Upper lobe of left lung (tissue), 6 donors: Measurements from ENCODE around the gene ZEB1. TPM values are rescaled to one million over a fixed set of nuclear protein-coding genes. Genes with fewer than 3 reads are reported as not detected.

ENCODE experiments used
- ATAC-seq, 2 donors: fragments of 200-7000 bp; cut with Tn5 transposase; one replicate each; pipeline ENCODE4 v1.9.1; 2022; ENCODE audit warnings: mild to moderate bottlenecking in 2 of 2, moderate library complexity in 2 of 2; ENCODE audit not compliant: low FRiP score in 2 of 2
- DNase-seq, 2 donors: peaks; one replicate each; pipeline ENCODE4 v3.0.0-alpha.2; 2019 to 2020
- H3K27ac ChIP-seq, 4 donors: fragments of 200-600 bp; sonication (generic); one replicate each; pipeline ENCODE4 v1.5.1; 2016 to 2019
- H3K27me3 ChIP-seq, 4 donors: fragments of 200-600 bp; sonication (generic); one replicate each; pipeline ENCODE4 v1.5.1; 2017 to 2019
- H3K36me3 ChIP-seq, 4 donors: fragments of 200-600 bp; sonication (generic); one replicate each; pipeline ENCODE4 v1.5.1; 2016 to 2019
- H3K4me1 ChIP-seq, 4 donors: fragments of 200-600 bp; sonication (generic); one replicate each; pipeline ENCODE4 v1.5.1; 2018 to 2019
- H3K4me3 ChIP-seq, 4 donors: fragments of 200-600 bp; sonication (generic); one replicate each; pipeline ENCODE4 v1.5.1; 2017 to 2019; ENCODE audit warnings: mild to moderate bottlenecking in 2 of 4, moderate library complexity in 1 of 4
- H3K9me3 ChIP-seq, 4 donors: fragments of 200-600 bp; sonication (generic); one replicate each; pipeline ENCODE4 v1.5.1; 2018 to 2019
- EP300 ChIP-seq, 4 donors: sonication (generic); formaldehyde crosslinking; IDR thresholded peaks; one replicate each; pipeline ENCODE4 v1.5.1; 2017; ENCODE audit warnings: antibody characterized with exemption in 4 of 4, control low read depth in 2 of 4
- POLR2A ChIP-seq, 4 donors: fragments of 450-650 bp; IDR thresholded peaks; one replicate each; pipeline ENCODE4 v1.5.1; 2016 to 2017; ENCODE audit warnings: antibody characterized with exemption in 4 of 4, mild to moderate bottlenecking in 2 of 4
- POLR2AphosphoS5 ChIP-seq, 2 donors: sonication (generic); formaldehyde crosslinking; IDR thresholded peaks; one replicate each; pipeline ENCODE4 v1.5.1; 2017; ENCODE audit warnings: antibody characterized with exemption in 2 of 2
- WGBS, 2 donors: methylation state at CpG; one replicate each; pipeline ENCODE4 v1.1.5; 2017 to 2018; 5-methylcytosine and 5-hydroxymethylcytosine counted together
- total RNA-seq, 6 donors: library from RNA; depleted of rRNA in 4 of 6; stranded (reverse); fragments of >200 nt in 4 of 6; gene quantifications; one replicate each; pipeline versions ENCODE4 v1.1.0 to v1.2.1, GENCODE V29; 2016 to 2021
- TF ChIP-seq, protein P1 (sequence below), 6 experiments: fragments of 450-650 bp in 4 of 6; fragments of 200-600 bp in 2 of 6; sonication (generic) in 2 of 6; IDR thresholded peaks; one replicate each; pipeline ENCODE4 v1.5.1; 2016 to 2019; ENCODE audit warnings: antibody characterized with exemption in 6 of 6
- donor health status: DM: no; HTN: no; CAD: no; lungs with moderate emphysema.
- donor health status: DM: no; HTN: yes; CAD: no; lungs with severe emphysema.

Gene ZEB1
- total RNA-seq, 6 donors from 2014 or later, result 17.8 to 46.1 (median 32.6) TPM

GRCh38 chr10:31381766-31382316 is 62.8 kb downstream of the ZEB1 start:
- 89 to 95% methylated on average over 4 to 6 of the region's 6 CpGs for WGBS, 2 donors
- TF ChIP-seq, protein P1, sequence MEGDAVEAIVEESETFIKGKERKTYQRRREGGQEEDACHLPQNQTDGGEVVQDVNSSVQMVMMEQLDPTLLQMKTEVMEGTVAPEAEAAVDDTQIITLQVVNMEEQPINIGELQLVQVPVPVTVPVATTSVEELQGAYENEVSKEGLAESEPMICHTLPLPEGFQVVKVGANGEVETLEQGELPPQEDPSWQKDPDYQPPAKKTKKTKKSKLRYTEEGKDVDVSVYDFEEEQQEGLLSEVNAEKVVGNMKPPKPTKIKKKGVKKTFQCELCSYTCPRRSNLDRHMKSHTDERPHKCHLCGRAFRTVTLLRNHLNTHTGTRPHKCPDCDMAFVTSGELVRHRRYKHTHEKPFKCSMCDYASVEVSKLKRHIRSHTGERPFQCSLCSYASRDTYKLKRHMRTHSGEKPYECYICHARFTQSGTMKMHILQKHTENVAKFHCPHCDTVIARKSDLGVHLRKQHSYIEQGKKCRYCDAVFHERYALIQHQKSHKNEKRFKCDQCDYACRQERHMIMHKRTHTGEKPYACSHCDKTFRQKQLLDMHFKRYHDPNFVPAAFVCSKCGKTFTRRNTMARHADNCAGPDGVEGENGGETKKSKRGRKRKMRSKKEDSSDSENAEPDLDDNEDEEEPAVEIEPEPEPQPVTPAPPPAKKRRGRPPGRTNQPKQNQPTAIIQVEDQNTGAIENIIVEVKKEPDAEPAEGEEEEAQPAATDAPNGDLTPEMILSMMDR (IDR thresholded peaks at IDR 0.05), result no peak
- TF ChIP-seq POLR2AphosphoS5 (IDR thresholded peaks at IDR 0.05) (no peak), EP300 (IDR thresholded peaks at IDR 0.05) (no peak), POLR2A (IDR thresholded peaks at IDR 0.05) (no peak)
- ATAC-seq, result no peak
- Histone ChIP-seq H3K27me3 (no peaks in the 10 kb centered on the region), H3K27ac (no peak overlapping the region), H3K4me3 (no peak overlapping the region), H3K36me3 (no peaks in the 10 kb centered on the region), H3K9me3 (no peaks in the 10 kb centered on the region), H3K4me1 (no peaks in the 10 kb centered on the region)
- DNase-seq, result no peak

DNA sequence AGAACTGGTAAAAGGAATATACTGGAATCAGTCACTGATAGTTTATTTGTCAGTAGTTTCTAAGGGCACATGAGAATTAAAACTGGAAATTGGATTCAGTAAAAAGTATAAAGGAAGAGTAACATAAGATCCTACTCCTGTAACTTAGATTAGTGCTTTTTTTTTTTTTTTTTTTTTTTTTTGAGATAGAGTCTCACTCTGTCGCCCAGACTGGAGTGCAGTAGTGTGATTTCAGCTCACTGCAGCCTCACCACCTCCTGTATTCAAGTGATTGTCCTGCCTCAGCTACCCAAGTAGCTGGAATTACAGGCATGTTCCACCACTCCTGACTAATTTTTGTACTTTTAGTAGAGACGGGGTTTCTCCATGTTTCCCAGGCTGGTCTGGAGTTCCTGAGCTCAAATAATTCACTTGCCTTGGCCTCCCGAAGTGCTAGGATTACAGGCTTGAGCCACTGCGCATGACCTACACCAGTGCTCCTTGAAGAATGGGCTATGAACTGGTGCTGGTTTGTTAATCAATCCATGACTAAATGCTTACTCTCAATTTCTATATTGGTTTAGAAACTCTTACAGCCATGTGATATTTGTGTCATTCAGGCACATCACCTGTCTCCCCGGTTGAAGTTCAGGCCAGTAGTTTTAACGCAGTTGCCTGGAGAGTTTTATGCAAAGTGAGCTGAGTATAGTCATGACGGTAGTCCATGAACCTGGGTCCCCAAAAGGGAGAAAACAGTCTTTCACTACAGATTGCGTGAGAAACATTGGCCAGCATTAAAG is 65.0 kb downstream of the ZEB1 start:
- Histone ChIP-seq H3K4me1 (no peaks in the 10 kb centered on the region), H3K4me3 (no peak overlapping the region), H3K9me3 (no peaks in the 10 kb centered on the region), H3K27ac (no peak overlapping the region), H3K36me3 (peaks cover 0 to 9% (median 0%) of the 10 kb centered on the region in 4 donors), H3K27me3 (no peaks in the 10 kb centered on the region)
- ATAC-seq (no peak), DNase-seq (no peak)
- TF ChIP-seq EP300 (IDR thresholded peaks at IDR 0.05) (no peak), POLR2AphosphoS5 (IDR thresholded peaks at IDR 0.05) (no peak), POLR2A (IDR thresholded peaks at IDR 0.05) (no peak)
- TF ChIP-seq, protein P1 (IDR thresholded peaks at IDR 0.05), result no peak
- 95 to 98% methylated on average over 8 of the region's 8 CpGs for WGBS, 2 donors

DNA sequence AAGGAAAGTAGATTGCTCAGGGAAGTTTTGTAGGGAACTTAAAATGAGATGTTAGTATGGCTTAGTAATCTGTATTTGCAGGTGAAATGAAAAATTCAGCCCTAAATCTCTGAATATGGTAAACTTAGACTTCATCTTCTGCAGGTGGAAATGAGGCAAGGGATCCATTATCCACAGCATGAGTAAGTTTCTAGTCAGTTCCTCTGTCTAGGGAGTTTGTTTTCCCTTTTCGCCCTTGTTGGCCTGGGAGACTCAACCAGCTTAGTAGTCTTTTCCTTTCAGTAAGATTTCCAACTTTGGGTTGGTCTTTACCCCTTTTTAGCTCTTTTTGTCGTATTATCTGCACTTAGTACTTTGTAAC is 65.6 kb downstream of the ZEB1 start:
- Histone ChIP-seq H3K27ac (no peak overlapping the region), H3K36me3 (peaks cover 0 to 9% (median 0%) of the 10 kb centered on the region in 4 donors), H3K27me3 (no peaks in the 10 kb centered on the region), H3K4me1 (no peaks in the 10 kb centered on the region), H3K4me3 (no peak overlapping the region), H3K9me3 (no peaks in the 10 kb centered on the region)
- no peak for DNase-seq
- 90 to 93% methylated on average over 2 of the region's 2 CpGs for WGBS, 2 donors
- TF ChIP-seq POLR2A (IDR thresholded peaks at IDR 0.05) (no peak), EP300 (IDR thresholded peaks at IDR 0.05) (no peak)
- ATAC-seq, result no peak

- 87 to 89% methylated on average over 3 of the region's 3 CpGs for WGBS, 2 donors
Observed at GRCh38 chr10:31390804-31391203, 71.8 kb downstream of the ZEB1 start.

DNA sequence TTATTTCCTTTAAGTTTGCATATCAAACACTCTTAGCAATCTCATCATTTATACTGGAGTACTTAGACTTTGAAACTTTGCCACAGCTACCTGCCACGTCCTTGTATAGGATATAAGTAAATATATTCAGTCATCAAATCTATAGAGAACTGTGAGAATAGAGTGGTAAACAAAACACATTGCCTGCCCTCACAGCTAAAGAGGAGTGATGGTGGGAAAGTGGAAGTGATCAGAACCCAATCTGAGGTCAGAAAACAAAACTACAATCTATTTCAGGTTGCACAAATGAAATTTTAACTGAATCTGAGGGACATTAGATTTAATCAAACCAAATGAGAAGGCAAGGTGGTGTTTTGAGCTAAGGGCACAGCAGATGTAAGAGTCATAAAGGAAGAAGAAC is 74.8 kb downstream of the ZEB1 start:
- 52 to 62% methylated on average over 1 of the region's 1 CpG for WGBS, 2 donors
- no peak overlapping the region for H3K4me3 ChIP-seq
- no peaks in the 10 kb centered on the region for H3K4me1 ChIP-seq
- H3K9me3 ChIP-seq, result no peaks in the 10 kb centered on the region
- H3K27me3 ChIP-seq, result no peaks in the 10 kb centered on the region
- ATAC-seq (no peak), DNase-seq (no peak)
- no peaks in the 10 kb centered on the region for H3K36me3 ChIP-seq
- TF ChIP-seq, protein P1 (IDR thresholded peaks at IDR 0.05), result no peak
- TF ChIP-seq EP300 (IDR thresholded peaks at IDR 0.05) (no peak), POLR2AphosphoS5 (IDR thresholded peaks at IDR 0.05) (no peak), POLR2A (IDR thresholded peaks at IDR 0.05) (no peak)
- H3K27ac ChIP-seq, result no peak overlapping the region

More at GRCh38 chr10:31390804-31391203, 71.8 kb downstream of the ZEB1 start:
- Histone ChIP-seq H3K4me3 (no peak overlapping the region), H3K27ac (no peak overlapping the region), H3K9me3 (no peaks in the 10 kb centered on the region), H3K27me3 (no peaks in the 10 kb centered on the region), H3K36me3 (peaks cover 0 to 9% (median 0%) of the 10 kb centered on the region in 4 donors), H3K4me1 (no peaks in the 10 kb centered on the region)
- no peak for ATAC-seq
- TF ChIP-seq POLR2AphosphoS5 (IDR thresholded peaks at IDR 0.05), result no peak
- no peak for TF ChIP-seq EP300 (IDR thresholded peaks at IDR 0.05)
- TF ChIP-seq, protein P1 (IDR thresholded peaks at IDR 0.05), result no peak
- TF ChIP-seq POLR2A (IDR thresholded peaks at IDR 0.05), result no peak
- DNase-seq, result no peak
